Smooth muscle cell (in vitro differentiated cells): Measurements from ENCODE around the gene AIPL1. TPM values are rescaled to one million over a fixed set of nuclear protein-coding genes. Genes with fewer than 3 reads are reported as not detected.

Source experiments
- DNase-seq: peaks from one replicate; lab custom pipeline; 2025; ENCODE audit not compliant: unreplicated experiment; lab: John Stamatoyannopoulos, UW
- H2AFZ ChIP-seq: fragments of 200-600 bp; sonication (generic); 2 replicates; pipeline ENCODE4 v1.6.0; 2016; ENCODE audit warnings: antibody characterized with exemption, low read depth, mild to moderate bottlenecking
- H3F3A ChIP-seq: fragments of 200-600 bp; sonication (generic); 2 replicates; pipeline ENCODE4 v1.6.0; 2017; ENCODE audit warnings: antibody characterized with exemption, low read depth
- H3K27ac ChIP-seq: fragments of 200-600 bp; sonication (generic); 2 replicates; pipeline ENCODE4 v1.5.1; 2016; ENCODE audit warnings: low read depth, mild to moderate bottlenecking
- H3K27me3 ChIP-seq: fragments of 200-600 bp; sonication (generic); 2 replicates; pipeline ENCODE4 v1.6.1; 2016; ENCODE audit warnings: low read depth, mild to moderate bottlenecking
- H3K36me3 ChIP-seq: fragments of 200-600 bp; sonication (generic); 2 replicates; pipeline ENCODE4 v1.5.1; 2016; ENCODE audit warnings: low read depth
- H3K4me1 ChIP-seq: fragments of 200-600 bp; sonication (generic); 2 replicates; pipeline ENCODE4 v1.5.1; 2016; ENCODE audit warnings: low read depth
- H3K4me2 ChIP-seq: fragments of 200-600 bp; sonication (generic); 2 replicates; pipeline ENCODE4 v1.6.0; 2016; ENCODE audit warnings: mild to moderate bottlenecking
- H3K4me3 ChIP-seq: fragments of 200-600 bp; sonication (generic); 2 replicates; pipeline ENCODE4 v1.5.1; 2016; ENCODE audit warnings: mild to moderate bottlenecking
- H3K79me2 ChIP-seq: fragments of 200-600 bp; sonication (generic); 2 replicates; pipeline ENCODE4 v1.6.0; 2016; ENCODE audit warnings: low read depth, mild to moderate bottlenecking
- H3K9ac ChIP-seq: fragments of 200-600 bp; sonication (generic); 2 replicates; pipeline ENCODE4 v1.6.0; 2016; ENCODE audit warnings: low read depth
- H3K9me3 ChIP-seq: fragments of 200-600 bp; sonication (generic); replicated peaks from 2 replicates; pipeline ENCODE4 v1.5.1; 2016; ENCODE audit warnings: low read depth
- H4K20me1 ChIP-seq: fragments of 200-600 bp; sonication (generic); 2 replicates; pipeline ENCODE4 v1.6.0; 2016; ENCODE audit warnings: low read depth
- CTCF ChIP-seq: fragments of 200-600 bp; sonication (generic); IDR thresholded peaks from 2 replicates; pipeline ENCODE4 v1.5.1; 2017; ENCODE audit warnings: borderline replicate concordance, mild to moderate bottlenecking, antibody characterized with exemption; ENCODE audit not compliant: insufficient read depth, poor library complexity, severe bottlenecking
- WGBS: methylation state at CpG from one replicate; pipeline ENCODE4 v1.1.7; 2016; ENCODE audit warnings: low lambda C conversion rate; 5-methylcytosine and 5-hydroxymethylcytosine counted together
- polyA plus RNA-seq: library from polyadenylated mRNA; unstranded; fragments of >200 nt; fragmentation: Nextera tagmentation; extraction: Ambion mirVana; gene quantifications from 2 replicates; pipeline ENCODE4 v1.2.1, GENCODE V29; 2016
- total RNA-seq: library from RNA; depleted of rRNA; stranded (reverse); fragments of >200 nt; gene quantifications from 2 replicates; pipeline ENCODE4 v1.2.3, GENCODE V29; 2014

The AIPL1 gene
- total and polyA plus RNA-seq, 2 experiments from 2014 or later = not detected

GRCh38 chr17:6464446-6465041, 29.6 kb upstream of the AIPL1 start:
- H3K79me2 ChIP-seq = no peaks in the 10 kb centered on the region
- no peaks in the 10 kb centered on the region for H3K36me3 ChIP-seq
- H3K4me3 ChIP-seq = no peak overlapping the region
- TF ChIP-seq CTCF = no peak
- no peak overlapping the region for H2AFZ ChIP-seq
- H3K4me2 ChIP-seq = no peak overlapping the region
- H3K9me3 ChIP-seq = no peaks in the 10 kb centered on the region
- peaks cover 8% of the 10 kb centered on the region for H3K4me1 ChIP-seq
- H3K27me3 ChIP-seq = no peaks in the 10 kb centered on the region
- 94% methylated on average over 14 of the region's 14 CpGs for WGBS
- no peak overlapping the region for H3K27ac ChIP-seq
- no peak overlapping the region for H3K9ac ChIP-seq
- no peak for DNase-seq
- no peaks in the 10 kb centered on the region for H3F3A ChIP-seq
- no peaks in the 10 kb centered on the region for H4K20me1 ChIP-seq

DNA sequence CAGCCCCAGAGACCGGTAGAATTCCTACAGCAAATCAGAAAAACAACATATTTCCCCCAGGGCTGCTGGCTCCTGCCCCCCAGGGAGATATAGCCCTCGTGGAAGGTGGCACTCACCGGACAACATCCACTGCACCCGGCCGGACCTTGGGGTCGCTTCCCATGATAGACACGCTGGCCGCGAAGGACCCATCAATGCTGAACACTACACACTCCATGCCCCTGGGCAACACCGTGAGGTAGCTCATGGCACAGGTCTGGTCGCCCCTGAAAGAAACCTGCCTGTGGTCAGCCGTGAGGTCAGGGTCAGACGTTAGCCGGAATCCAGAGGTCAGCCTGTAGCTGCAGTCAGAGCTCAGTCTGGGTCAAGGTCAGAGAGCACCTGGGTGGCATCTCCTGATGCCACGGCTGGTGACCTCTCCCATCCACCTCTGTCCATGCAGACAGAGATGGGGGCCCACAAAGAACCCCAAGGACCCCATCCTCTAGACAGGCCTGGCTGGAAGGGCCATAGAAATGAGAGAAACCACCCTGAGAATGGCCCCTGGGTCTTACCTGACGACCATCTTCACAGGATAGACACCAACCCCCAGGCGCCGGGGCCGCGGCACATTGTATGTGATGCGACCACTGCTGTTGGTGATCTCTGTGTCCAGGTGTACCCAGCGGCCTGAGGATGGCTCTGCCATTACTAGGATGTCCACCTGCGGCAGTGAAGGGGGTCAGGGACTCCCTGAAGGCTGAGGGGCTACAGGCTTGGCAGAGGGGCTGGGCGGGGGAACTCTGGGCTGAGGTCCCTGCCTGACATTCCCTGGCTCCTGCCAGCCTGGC, 28.9 kb upstream of the AIPL1 start:
- WGBS = 96% methylated on average over 24 of the region's 24 CpGs
- Histone ChIP-seq H3K27ac (no peak overlapping the region), H3K9me3 (no peaks in the 10 kb centered on the region), H3K4me2 (no peak overlapping the region), H2AFZ (no peak overlapping the region), H4K20me1 (no peaks in the 10 kb centered on the region), H3K79me2 (no peaks in the 10 kb centered on the region), H3K27me3 (no peaks in the 10 kb centered on the region), H3K36me3 (no peaks in the 10 kb centered on the region), H3K4me3 (no peak overlapping the region), H3F3A (no peaks in the 10 kb centered on the region), H3K4me1 (peaks cover 8% of the 10 kb centered on the region), H3K9ac (no peak overlapping the region)
- no peak for TF ChIP-seq CTCF
- DNase-seq = no peak

- H3K9ac ChIP-seq = no peak overlapping the region
- H3F3A ChIP-seq = no peaks in the 10 kb centered on the region
- H3K4me1 ChIP-seq = peaks cover 8% of the 10 kb centered on the region
- H3K9me3 ChIP-seq = no peaks in the 10 kb centered on the region
- H3K27me3 ChIP-seq = no peaks in the 10 kb centered on the region
- H3K79me2 ChIP-seq = no peaks in the 10 kb centered on the region
- H3K27ac ChIP-seq = no peak overlapping the region
- H3K36me3 ChIP-seq = no peaks in the 10 kb centered on the region
- TF ChIP-seq CTCF = no peak
- no peak overlapping the region for H2AFZ ChIP-seq
- no peak for DNase-seq
- H3K4me3 ChIP-seq = no peak overlapping the region
- H3K4me2 ChIP-seq = no peak overlapping the region
- H4K20me1 ChIP-seq = no peaks in the 10 kb centered on the region
- WGBS = 100% methylated on average over 2 of the region's 2 CpGs
These were observed 27.8 kb upstream of the AIPL1 start for GRCh38 chr17:6462692-6463091.
